ENCODE results near the gene MTG2. TPM values are rescaled to one million over a fixed set of nuclear protein-coding genes. Genes with fewer than 3 reads are reported as not detected.

MTG2 gene
- total and polyA plus RNA-seq, 2 of the 4 experiments (the other 2 are of a cell fraction), result 11.5 to 25.2 TPM

DNA sequence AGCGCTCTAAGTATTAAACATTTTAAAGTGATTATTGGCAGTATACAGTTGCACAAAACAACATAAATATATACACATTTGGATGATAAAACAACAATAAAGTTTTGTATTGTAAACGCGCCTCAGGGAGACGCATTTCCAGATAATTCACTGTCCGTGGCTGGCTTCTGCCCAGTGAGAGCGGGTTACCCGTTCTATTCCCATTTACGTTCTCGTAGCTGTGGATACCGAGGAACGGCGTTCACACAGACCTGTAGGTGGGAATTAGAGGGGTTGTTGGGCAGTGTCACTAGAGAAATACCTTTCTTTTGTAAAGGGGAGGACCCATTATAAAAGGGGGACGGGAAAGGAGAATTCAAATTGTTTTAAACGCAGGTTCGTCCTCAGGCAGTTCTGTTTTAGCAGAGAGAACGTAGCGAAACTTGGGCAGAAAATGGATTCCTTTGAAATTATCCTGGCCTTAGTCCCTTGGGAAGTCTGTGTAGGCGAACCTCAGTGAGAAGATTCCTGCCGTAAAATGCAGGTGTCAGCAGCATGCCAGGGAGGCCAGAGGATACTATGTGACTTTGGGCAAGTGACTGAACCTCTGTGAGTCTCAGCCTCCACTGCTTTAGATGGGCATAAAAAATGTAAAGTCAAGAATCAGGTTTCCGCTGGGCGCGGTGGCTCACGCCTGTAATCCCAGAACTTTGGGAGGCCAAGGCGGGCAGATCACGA lies 756 bp downstream of the MTG2 start:
- Histone ChIP-seq H3K18ac (ENCODE audit: low read depth, low read length) (no peak overlapping the region), H2BK15ac (ENCODE audit: low read depth, low read length) (no peak overlapping the region), H2AK9ac (replicated peaks; ENCODE audit: low read depth, low read length, poor library complexity) (peak overlapping the region; percentile 56), H3K4ac (ENCODE audit: low read depth, low read length) (peak overlapping the region; percentile 73; the same call in 1 of the 2 replicates), H4K20me1 (ENCODE audit: insufficient read depth, low read length) (peaks cover 14% of the 10 kb centered on the region; the same call in 1 of the 2 replicates), H4K8ac (ENCODE audit: low read depth in 2 of 2, low read length in 2 of 2) (peak overlapping the region; percentile 93 to 97), H3K27ac (ENCODE audit: insufficient read depth, low read length) (peak overlapping the region; percentile 79), H3K14ac (replicated peaks; ENCODE audit: low read depth, low read length) (peak overlapping the region; percentile 66; the same call in 1 of the 2 replicates), H3K79me1 (ENCODE audit: low read depth in 1 of 2, low read length in 2 of 2) (peaks cover 23 to 43% of the 10 kb centered on the region in 2 experiments), H3K9ac (ENCODE audit: low read depth, low read length) (peak overlapping the region; percentile 98), H3K4me3 (ENCODE audit: insufficient read depth, low read depth, low read length) (peak overlapping the region; percentile 94), H3K36me3 (ENCODE audit: control insufficient read depth, insufficient read depth, low read length) (peaks cover 8% of the 10 kb centered on the region), H3K9me1 (ENCODE audit: insufficient read depth, low read length) (peaks cover 8% of the 10 kb centered on the region; the same call in 1 of the 2 replicates), H3K23ac (ENCODE audit: low read depth, low read length) (peak overlapping the region; percentile 83), H2AFZ (replicated peaks; ENCODE audit: low read length, poor library complexity) (peak overlapping the region; percentile 95), H3K4me1 (ENCODE audit: control insufficient read depth, insufficient read depth, low read length) (peaks cover 7% of the 10 kb centered on the region), H3K9me3 (ENCODE audit: control insufficient read depth, insufficient read depth, low read length) (no peaks in the 10 kb centered on the region), H2BK5ac (ENCODE audit: low read depth, low read length, poor library complexity, severe bottlenecking) (no peak overlapping the region), H3K56ac (ENCODE audit: extremely low read depth, insufficient read depth, low read length) (peak overlapping the region; percentile 81), H4K5ac (ENCODE audit: low read depth, low read length) (peak overlapping the region; percentile 83), H3K4me2 (ENCODE audit: low read depth, low read length) (peak overlapping the region; percentile 98), H2BK20ac (ENCODE audit: low read depth, low read length) (no peak overlapping the region), H3K27me3 (ENCODE audit: control insufficient read depth, insufficient read depth, low read length) (no peaks in the 10 kb centered on the region), H2BK120ac (ENCODE audit: low read depth, low read length) (no peak overlapping the region), H2AK5ac (ENCODE audit: low read depth, low read length) (peak overlapping the region; percentile 63; the same call in 1 of the 2 replicates), H4K91ac (ENCODE audit: insufficient read depth, low read depth, low read length) (peak overlapping the region; percentile 57; the same call in 1 of the 2 replicates)
- TF ChIP-seq BHLHE40 (IDR thresholded peaks at IDR 0.05; ENCODE audit: low read depth, low read length) (no peak), MXI1 (IDR thresholded peaks at IDR 0.05; ENCODE audit: borderline replicate concordance, low read depth, low read length) (no peak), MAFK (IDR thresholded peaks at IDR 0.05; ENCODE audit: low read depth, low read length) (no peak)
- POLR2A ChIA-PET (ENCODE audit: unreplicated experiment), result no interaction called here
- no peak for DNase-seq
- intact Hi-C loops (cut with micrococcal nuclease) (loop anchor here (10.0 kb wide), 1 partner anchor 71 kb away; no protein-coding TSS in a partner anchor), dilution Hi-C loops (cut with HindIII; ENCODE audit: low sequenced_read_pairs, unreplicated experiment) (no loop called here), in situ Hi-C loops (cut with MboI; ENCODE audit: low sequenced_read_pairs) (no loop called here)
- WGBS, 2 experiments (ENCODE audit: extremely low coverage in 2 of 2, insufficient read length in 1 of 2), result 27% methylated on average over 8 of the region's 25 CpGs; no CpG with 5 or more reads in 1 of the 2 experiments
- BruUV-seq (replicated peaks), result no TSS peak
- no peak for ATAC-seq (ENCODE audit: low read depth)
- CTCF ChIA-PET, result no interaction called here

Measured in IMR-90 (cell line).